ENCODE results near the gene KCNAB2. TPM values are rescaled to one million over a fixed set of nuclear protein-coding genes. Genes with fewer than 3 reads are reported as not detected.

The KCNAB2 gene
- polyA plus RNA-seq, 1 of the 3 experiments (the other 2 are of a cell fraction) = 7.6 TPM

- Histone ChIP-seq H3K27ac (ENCODE audit: low read depth in 2 of 2, low read length in 1 of 2) (no peak overlapping the region), H3K4me1 (ENCODE audit: control insufficient read depth in 1 of 2, insufficient read depth in 2 of 2, low read depth in 1 of 2, low read length in 1 of 2) (no peaks in the 10 kb centered on the region), H3K27me3 (ENCODE audit: insufficient read depth) (no peaks in the 10 kb centered on the region), H3F3A (replicated peaks; ENCODE audit: insufficient read depth) (no peaks in the 10 kb centered on the region), H2AFZ (ENCODE audit: low read depth) (no peak overlapping the region), H3K9me2 (no peaks in the 10 kb centered on the region), H3K9ac (no peak overlapping the region), H3K36me3 (replicated peaks in 1 of 2; ENCODE audit: control insufficient read depth in 1 of 2, insufficient read depth in 2 of 2, low read length in 1 of 2) (no peaks in the 10 kb centered on the region), H3K79me2 (ENCODE audit: insufficient read depth) (no peaks in the 10 kb centered on the region), H3K4me3 (ENCODE audit: low read depth in 2 of 2, low read length in 1 of 2) (no peak overlapping the region), H3K4me2 (no peak overlapping the region), H4K20me1 (ENCODE audit: insufficient read depth) (no peaks in the 10 kb centered on the region), H3K9me3 (no peaks in the 10 kb centered on the region)
- TF ChIP-seq REST (IDR thresholded peaks at IDR 0.05; ENCODE audit: low read depth, low read length) = no peak
- no peak for TF ChIP-seq TAF1 (IDR thresholded peaks at IDR 0.05; ENCODE audit: borderline replicate concordance, low read depth, low read length)
- TF ChIP-seq RXRA (IDR thresholded peaks at IDR 0.05; ENCODE audit: borderline replicate concordance, low read depth) = no peak
- TF ChIP-seq NFIC (IDR thresholded peaks at IDR 0.05; ENCODE audit: borderline replicate concordance) = no peak
- no peak for TF ChIP-seq TCF12 (IDR thresholded peaks at IDR 0.05)
- no peak for TF ChIP-seq ZBTB33 (IDR thresholded peaks at IDR 0.05; ENCODE audit: borderline replicate concordance, low read depth)
- TF ChIP-seq RAD21 (IDR thresholded peaks at IDR 0.05; ENCODE audit: low read length) = no peak
- no peak for TF ChIP-seq ELF1 (IDR thresholded peaks at IDR 0.05)
- no peak for TF ChIP-seq FOXM1 (IDR thresholded peaks at IDR 0.05; ENCODE audit: low read depth)
- no peak for TF ChIP-seq TEAD4 (IDR thresholded peaks at IDR 0.05; ENCODE audit: borderline replicate concordance, insufficient read depth)
- TF ChIP-seq MEF2A (IDR thresholded peaks at IDR 0.05; ENCODE audit: borderline replicate concordance, low read depth) = no peak
- TF ChIP-seq EZH2phosphoT487 (IDR thresholded peaks at IDR 0.05; ENCODE audit: borderline replicate concordance, low read depth) = no peak
- TF ChIP-seq, protein P1, sequence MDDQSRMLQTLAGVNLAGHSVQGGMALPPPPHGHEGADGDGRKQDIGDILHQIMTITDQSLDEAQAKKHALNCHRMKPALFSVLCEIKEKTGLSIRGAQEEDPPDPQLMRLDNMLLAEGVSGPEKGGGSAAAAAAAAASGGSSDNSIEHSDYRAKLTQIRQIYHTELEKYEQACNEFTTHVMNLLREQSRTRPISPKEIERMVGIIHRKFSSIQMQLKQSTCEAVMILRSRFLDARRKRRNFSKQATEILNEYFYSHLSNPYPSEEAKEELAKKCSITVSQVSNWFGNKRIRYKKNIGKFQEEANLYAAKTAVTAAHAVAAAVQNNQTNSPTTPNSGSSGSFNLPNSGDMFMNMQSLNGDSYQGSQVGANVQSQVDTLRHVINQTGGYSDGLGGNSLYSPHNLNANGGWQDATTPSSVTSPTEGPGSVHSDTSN (IDR thresholded peaks at IDR 0.05) = no peak
- POLR2A ChIA-PET = no interaction called here
- 73% methylated on average over 6 of the region's 19 CpGs for WGBS (ENCODE audit: low lambda C conversion rate)
- CTCF ChIA-PET = no interaction called here
- DNase-seq = no peak
These were observed 43.3 kb downstream of the KCNAB2 start for GRCh38 chr1:6088956-6089355.
